ENCODE data around the gene SYTL5.

- no peak for TF ChIP-seq POU2F2 (IDR thresholded peaks at IDR 0.05; ENCODE audit: low read depth, low read length)
- TF ChIP-seq POLR2A (IDR thresholded peaks at IDR 0.05; ENCODE audit: low read depth, low read length): no peak
- no peak for TF ChIP-seq POLR2AphosphoS5 (IDR thresholded peaks at IDR 0.05; ENCODE audit: low read depth, low read length)
Observed at GRCh38 chrX:38112566-38112965, 106.2 kb downstream of the SYTL5 start.
